ENCODE data around the gene CCDC12. TPM values are rescaled to one million over a fixed set of nuclear protein-coding genes. Genes with fewer than 3 reads are reported as not detected.
A peak's percentile ranks its signal among the peaks of the same experiment; 100 is the strongest.

Gene CCDC12
- total and polyA plus RNA-seq, 12 donors, result 33.2 to 145 (median 70.0) TPM

DNA sequence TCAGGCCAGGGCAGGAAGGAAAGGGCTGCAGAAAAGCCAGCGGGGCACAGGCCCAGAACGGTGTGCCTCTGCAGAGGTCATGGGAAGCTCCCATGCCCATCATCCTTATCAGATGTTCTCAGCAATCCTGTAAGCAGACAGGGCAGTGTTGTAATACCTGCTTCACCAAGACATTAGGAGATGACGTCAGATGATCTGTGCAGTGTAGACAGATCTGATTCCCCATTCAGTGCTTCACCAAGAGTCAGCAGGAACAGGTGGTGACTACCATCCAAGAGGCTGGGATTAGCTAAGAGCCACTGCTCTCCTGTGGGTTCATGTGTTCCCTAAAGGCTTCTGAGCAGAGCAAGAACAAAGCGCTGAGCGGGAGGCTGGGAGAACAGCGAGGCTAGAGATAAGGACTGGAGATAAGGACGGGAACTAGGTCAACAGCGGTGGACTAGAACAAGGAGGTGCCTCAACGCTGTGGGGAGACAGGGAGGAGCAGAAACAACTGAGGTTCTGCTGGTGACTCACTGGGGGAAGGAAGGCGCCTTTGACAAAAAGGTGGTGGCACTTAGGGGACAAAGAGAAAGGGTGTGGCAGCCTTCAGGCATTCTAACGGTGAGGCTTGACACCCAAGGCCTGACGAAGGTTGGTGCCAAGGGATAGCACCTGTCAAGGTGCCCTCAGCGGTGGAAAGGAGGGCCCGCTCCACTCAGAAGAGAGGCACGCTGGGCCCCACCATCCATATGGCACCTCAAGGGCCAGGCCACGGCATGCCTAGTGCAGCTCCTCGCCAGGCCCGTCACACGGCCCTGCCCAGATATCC is 28.4 kb downstream of the CCDC12 start:
- H3K27ac ChIP-seq, result peak overlapping the region; percentile 76 to 97 (median 92)

DNA sequence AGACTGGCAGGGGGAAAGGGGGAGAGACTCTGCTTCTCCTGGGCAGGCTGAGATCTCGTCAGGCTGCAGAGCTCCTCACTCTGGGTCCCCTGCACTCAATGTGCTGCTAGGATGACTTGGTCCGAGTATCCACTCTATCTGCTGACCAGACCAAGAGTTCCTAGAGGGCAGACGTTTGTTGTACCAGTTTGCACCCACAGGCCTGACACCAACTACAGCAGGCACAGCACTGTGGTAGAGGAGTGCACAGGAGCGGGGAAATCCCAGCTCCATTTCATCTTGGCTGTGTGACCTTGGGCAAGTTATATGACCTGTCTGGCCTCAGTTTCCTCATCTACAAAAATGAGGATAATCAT is 29.0 kb downstream of the CCDC12 start:
- Histone ChIP-seq H3K9me3 (replicated peaks in 1 of 3) (no peaks in the 10 kb centered on the region), H3K27me3 (no peaks in the 10 kb centered on the region), H3K27ac (peak overlapping the region; percentile 76 to 97 (median 92)), H3K36me3 (replicated peaks in 1 of 2) (no peaks in the 10 kb centered on the region), H3K4me1 (replicated peaks in 1 of 2) (peaks cover 70 to 92% of the 10 kb centered on the region in 2 donors), H3K4me3 (no peak overlapping the region)
- intact Hi-C loops (cut with DNase I), result no loop called here
- no peak for TF ChIP-seq POLR2A (IDR thresholded peaks at IDR 0.05)
- TF ChIP-seq, protein P1, sequence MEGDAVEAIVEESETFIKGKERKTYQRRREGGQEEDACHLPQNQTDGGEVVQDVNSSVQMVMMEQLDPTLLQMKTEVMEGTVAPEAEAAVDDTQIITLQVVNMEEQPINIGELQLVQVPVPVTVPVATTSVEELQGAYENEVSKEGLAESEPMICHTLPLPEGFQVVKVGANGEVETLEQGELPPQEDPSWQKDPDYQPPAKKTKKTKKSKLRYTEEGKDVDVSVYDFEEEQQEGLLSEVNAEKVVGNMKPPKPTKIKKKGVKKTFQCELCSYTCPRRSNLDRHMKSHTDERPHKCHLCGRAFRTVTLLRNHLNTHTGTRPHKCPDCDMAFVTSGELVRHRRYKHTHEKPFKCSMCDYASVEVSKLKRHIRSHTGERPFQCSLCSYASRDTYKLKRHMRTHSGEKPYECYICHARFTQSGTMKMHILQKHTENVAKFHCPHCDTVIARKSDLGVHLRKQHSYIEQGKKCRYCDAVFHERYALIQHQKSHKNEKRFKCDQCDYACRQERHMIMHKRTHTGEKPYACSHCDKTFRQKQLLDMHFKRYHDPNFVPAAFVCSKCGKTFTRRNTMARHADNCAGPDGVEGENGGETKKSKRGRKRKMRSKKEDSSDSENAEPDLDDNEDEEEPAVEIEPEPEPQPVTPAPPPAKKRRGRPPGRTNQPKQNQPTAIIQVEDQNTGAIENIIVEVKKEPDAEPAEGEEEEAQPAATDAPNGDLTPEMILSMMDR (IDR thresholded peaks at IDR 0.05), result no peak
- WGBS, 4 donors, result 25 to 61% (median 35%) methylated on average over 3 to 4 of the region's 4 CpGs
- DNase-seq, result no peak

More for the DNA sequence above, 28.4 kb downstream of the CCDC12 start:
- 22 to 29% (median 28%) methylated on average over 14 to 19 of the region's 19 CpGs for WGBS, 4 donors
- DNase-seq, result peak; percentile 75 to 97 (median 93)
- Histone ChIP-seq H3K9me3 (replicated peaks in 1 of 3) (no peaks in the 10 kb centered on the region), H3K36me3 (replicated peaks in 1 of 2) (no peaks in the 10 kb centered on the region), H3K4me3 (no peak overlapping the region), H3K27me3 (no peaks in the 10 kb centered on the region), H3K4me1 (replicated peaks in 1 of 2) (peaks cover 67 to 92% of the 10 kb centered on the region in 2 donors)
- intact Hi-C loops (cut with DNase I), result no loop called here
- peak in 1 of 2 donors; percentile 83 for TF ChIP-seq POLR2A (IDR thresholded peaks at IDR 0.05)
- TF ChIP-seq, protein P1 (IDR thresholded peaks at IDR 0.05), result no peak

DNA sequence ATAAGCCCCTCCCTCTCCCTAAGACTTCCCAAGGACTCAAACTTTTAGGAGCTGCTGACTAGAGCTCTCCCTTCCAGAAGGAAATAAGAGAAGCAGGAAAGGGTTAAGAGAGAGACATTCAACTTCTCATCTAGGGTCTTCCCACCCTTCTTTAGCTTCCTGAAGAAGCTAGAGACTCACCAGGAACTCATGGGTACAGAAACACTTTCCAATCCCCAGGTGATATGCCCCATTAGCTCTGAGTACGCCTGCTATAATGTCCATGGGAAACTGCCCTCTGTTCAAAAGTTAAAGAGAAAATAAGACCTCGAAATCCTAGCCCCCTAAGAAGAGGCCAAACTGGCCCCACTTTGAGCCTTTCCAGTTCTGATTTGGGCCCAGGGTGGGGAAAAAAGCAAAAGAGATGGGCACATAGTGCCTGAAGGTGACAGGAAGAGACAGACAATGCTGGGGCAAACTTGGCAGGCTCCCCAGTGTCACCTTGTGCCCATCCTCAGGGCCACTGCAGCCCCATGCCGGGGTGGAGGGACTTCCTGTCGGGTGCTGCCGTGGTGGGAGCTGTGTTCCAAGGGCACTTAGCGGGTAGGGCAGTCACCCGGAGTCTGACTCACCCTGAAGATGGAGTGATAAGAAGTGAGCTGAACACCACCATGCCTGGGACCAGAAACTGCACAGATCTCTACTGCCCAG is 29.5 kb downstream of the CCDC12 start:
- Histone ChIP-seq H3K4me3 (no peak overlapping the region), H3K27me3 (no peaks in the 10 kb centered on the region), H3K9me3 (replicated peaks in 1 of 3) (no peaks in the 10 kb centered on the region), H3K36me3 (replicated peaks in 1 of 2) (no peaks in the 10 kb centered on the region), H3K4me1 (replicated peaks in 1 of 2) (peaks cover 70 to 89% of the 10 kb centered on the region in 2 donors), H3K27ac (peak overlapping the region; percentile 76 to 97 (median 92))
- intact Hi-C loops (cut with DNase I), result no loop called here
- WGBS, 4 donors, result 23 to 37% (median 31%) methylated on average over 7 of the region's 7 CpGs
- peak; percentile 86 to 96 (median 93) for DNase-seq
- TF ChIP-seq, protein P1 (IDR thresholded peaks at IDR 0.05), result no peak
- TF ChIP-seq POLR2A (IDR thresholded peaks at IDR 0.05), result peak in 1 of 2 donors; percentile 57

DNA sequence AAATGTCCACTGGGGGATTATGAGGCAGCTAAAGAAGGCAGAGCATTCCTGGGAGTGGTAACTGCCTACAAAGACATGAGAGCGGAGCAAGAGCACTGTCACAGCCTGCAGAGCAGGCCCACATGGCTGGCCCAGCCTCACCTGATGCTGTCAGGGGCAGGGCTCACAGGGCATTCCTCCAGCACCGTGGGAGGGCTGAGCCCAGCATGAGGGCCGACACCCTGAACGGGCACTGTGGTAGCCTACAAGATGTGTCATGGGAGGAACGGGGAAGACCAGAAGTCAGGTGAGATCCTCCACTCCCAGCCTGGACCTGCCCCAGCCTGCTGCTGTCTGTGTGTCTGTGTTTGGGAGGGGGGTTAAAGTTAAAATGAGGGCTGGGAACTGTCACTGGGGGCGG is 30.1 kb downstream of the CCDC12 start:
- peak overlapping the region; percentile 76 to 97 (median 92) for H3K27ac ChIP-seq
- intact Hi-C loops (cut with DNase I), result no loop called here
- H3K9me3 ChIP-seq (replicated peaks in 1 of 3), result no peaks in the 10 kb centered on the region
- H3K27me3 ChIP-seq, result no peaks in the 10 kb centered on the region
- peaks cover 70 to 89% of the 10 kb centered on the region in 2 donors for H3K4me1 ChIP-seq (replicated peaks in 1 of 2)
- no peak for DNase-seq
- no peaks in the 10 kb centered on the region for H3K36me3 ChIP-seq (replicated peaks in 1 of 2)
- TF ChIP-seq, protein P1 (IDR thresholded peaks at IDR 0.05), result no peak
- no peak for TF ChIP-seq POLR2A (IDR thresholded peaks at IDR 0.05)
- WGBS, 4 donors, result 50 to 69% (median 55%) methylated on average over 4 to 6 of the region's 6 CpGs
- no peak overlapping the region for H3K4me3 ChIP-seq

All from adrenal gland (tissue), 12 donors.